ENCODE data around the gene SPIN1. TPM values are rescaled to one million over a fixed set of nuclear protein-coding genes. Genes with fewer than 3 reads are reported as not detected.
A peak's percentile ranks its signal among the peaks of the same experiment; 100 is the strongest.

Gene SPIN1
- polyA plus RNA-seq, 10 donors: 53.3 to 80.0 (median 65.6) TPM

DNA sequence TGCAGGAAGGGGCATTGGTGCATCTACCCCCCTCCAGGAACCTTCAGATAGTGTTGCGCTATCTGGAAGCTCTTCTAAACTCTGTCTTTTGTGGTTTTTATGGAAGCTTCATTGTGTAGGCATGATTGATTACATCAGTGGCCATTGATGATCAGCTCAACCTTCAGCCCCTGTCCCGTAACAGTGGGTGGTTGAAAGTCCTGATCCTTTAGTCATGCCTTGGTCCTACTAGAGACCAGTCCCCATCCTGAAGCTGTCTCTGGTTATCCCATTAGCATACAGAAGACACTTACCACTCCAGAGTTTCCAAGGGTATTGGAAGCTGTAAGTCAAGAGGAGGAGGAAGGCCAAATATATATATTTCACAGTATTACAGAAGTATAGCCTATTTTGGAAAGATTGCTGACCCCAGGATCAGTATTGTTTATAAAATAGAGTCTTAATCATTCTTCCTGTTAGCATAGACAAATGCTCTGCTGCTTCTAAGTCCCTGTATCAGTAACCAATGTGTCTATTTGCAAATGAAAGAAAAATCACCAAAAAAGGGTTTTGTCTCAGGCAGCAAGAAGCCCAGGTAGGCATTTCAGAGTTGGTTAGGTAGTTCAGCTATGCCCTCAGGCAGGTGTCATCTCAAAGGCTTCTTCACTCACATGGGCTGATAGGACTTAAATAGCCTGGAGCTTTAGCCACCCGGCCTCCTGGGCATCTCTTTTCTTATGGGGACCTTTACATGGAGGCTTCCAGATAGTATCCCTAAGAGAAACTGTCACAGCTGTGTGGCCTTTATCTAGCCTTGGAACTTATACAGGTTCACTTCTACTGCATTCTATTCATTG, 41.6 kb downstream of the SPIN1 start:
- DNase-seq: no peak

- no peak for DNase-seq
Observed at GRCh38 chr9:88433583-88434255, 45.5 kb downstream of the SPIN1 start.

- DNase-seq: no peak
Observed at GRCh38 chr9:88435336-88435735, 47.1 kb downstream of the SPIN1 start.

DNA sequence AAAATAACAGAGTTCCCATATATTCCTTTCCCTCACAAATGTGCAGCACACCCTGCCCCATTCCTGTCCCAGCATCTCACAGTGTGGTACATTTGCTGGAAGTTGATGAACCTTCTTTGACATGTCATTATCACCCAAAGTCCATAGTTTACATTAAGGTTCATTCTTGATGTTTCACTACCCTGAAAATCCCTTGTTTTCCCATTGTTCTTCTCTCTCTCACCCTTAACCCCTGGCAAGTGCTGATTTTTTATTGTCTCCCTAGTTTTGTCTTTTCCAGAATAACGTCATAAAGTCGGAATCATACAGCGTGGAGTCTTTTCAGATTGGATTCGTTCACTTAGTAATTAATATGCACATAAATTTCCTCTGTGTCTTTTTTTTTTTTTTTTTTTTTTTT, 48.1 kb downstream of the SPIN1 start:
- no peak for DNase-seq

DNA sequence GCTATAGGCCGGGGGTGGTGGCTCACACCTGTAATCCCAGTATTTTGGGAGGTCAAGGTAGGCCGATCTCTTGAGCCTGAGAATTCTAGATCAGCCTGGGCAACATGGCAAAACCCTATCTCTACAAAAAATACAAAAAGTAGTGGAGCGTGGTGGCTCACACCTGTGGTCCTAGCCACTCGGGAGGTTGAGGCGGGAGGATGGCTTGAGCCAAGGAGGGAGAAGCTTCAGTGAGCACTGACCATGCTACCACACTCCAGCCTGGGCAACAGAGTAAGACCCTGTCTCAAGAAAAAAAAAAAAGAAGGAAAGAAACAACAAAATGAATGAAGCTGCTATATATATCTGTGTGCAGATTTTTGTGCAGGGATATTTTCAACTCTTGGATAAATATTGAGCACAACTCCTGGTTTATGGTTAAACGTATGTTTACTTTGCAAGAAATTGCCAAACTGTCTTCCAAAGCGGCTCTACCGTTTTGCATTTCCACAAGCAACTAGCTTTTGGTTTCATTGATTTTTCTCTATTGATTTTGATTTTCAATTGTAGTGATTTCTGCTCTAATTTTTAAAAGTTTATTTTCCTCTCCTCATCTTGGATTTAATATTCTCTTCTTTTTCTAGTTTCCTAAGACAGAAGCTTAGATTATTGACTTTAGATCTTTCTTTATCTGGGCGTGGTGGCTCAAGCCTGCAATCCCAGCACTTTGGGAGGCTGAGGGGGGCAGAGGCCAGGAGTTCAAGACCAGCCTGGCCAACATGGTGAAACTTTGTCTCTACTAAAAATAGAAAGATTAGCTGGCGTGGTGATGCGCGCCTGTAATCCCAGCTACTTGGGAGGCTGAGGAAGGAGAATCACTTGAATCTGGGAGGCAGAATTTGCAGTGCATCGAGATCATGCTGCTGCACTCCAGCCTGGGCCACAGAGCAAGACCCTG, 49.2 kb downstream of the SPIN1 start:
- no peak for DNase-seq

DNA sequence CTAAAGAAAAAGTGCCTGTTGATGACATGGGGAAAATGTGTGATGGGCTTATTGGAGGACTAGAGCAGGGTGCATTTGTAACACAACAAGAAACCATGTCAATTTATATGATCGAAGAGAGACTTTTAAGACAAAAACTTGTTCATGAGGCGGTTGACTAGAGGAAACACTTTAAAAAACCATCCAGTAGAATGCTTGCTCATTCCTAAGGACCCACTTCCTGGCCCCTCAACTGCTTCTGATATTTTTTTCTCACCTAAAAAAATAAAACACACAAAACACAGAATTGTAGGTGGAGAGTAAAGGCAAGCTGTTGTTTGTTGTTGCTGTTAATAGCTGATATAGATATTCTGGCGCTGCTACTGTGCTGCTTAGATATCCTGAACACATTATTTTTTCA, 50.6 kb downstream of the SPIN1 start:
- DNase-seq: no peak

DNA sequence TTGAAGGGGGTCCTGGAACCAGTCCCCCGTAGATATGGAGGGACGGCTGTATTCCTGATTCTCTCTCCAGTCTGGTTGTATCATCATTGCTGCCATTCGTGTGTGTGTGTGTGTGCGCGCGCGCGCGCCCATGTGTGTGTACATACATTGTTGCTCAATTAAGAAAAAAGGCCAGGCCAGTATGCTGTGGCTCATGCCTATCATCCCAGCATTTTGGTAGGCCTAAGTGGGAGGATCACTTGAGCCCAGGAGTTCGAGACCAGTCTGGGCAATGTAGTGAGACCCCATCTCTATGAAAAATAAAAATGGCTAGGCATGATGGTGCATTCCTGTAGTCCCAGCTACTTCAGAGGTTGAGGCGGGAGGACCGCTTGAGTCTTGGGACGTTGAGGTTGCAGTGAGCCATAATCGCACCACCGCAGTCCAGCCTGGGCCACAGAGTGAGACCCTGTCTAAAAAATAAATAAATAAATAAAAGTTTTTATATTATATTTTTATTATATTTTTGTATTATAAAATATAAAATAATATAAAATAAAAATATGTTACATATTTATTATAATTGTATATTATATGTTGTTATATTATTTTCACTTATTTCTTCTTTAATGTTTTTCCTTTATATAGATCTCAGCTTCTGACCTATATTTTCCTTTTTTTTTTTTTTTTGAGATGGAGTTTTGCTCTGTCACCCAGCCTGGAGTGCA, 53.2 kb downstream of the SPIN1 start:
- no peak for DNase-seq

DNA sequence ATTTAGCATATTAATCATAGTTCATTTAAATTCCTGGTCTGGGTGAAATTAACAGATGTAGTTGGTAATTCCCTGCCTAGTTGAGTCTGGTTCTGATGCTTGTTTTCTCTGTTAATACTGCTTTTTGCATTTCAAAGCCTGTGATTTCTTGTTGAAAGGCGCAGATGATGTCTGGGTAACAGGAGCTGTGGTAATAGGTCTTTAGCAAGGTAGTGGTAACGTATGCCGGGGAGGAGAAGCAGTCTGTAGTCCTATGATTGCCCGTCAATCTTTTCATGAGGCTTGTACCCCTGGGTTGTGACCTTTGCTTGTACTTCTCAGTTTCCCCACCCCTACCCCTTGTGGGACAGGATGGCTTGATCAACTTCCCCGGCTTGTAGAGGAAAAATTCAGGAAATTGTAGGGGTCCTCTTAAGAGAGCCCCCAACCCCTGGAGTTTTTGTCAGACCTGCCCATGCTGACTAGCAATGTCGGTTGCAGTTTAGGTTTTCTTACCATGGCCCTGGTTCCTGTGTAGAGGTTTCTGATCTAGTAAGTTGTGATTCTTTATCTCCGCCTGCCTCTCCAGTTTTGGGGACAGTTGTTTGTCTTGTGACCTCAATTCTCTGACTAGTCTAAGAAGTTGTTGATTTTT, 55.4 kb downstream of the SPIN1 start:
- no peak for DNase-seq

GRCh38 chr9:88446728-88447127, 58.5 kb downstream of the SPIN1 start:
- no peak for DNase-seq

GRCh38 chr9:88447431-88447830, 59.2 kb downstream of the SPIN1 start:
- no peak for DNase-seq

DNA sequence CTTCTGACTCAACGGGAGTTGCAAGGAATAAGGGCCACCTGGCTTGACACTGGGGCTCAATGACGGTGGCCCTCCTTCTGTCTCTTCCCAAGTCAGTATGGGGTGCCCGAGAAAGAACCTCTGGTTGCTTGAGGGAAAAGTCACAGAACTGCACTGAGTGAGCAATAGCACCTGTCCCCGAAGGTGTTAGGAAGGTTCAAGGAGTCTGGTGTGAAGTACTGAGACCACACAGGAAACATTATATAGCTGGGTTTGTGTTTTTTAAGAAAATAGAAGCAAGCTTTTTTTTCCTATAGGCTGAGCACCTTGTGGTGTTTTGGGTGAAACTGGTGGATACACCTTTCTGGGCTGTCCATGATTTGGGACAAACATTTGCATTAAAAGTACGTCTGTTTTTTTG, 62.9 kb downstream of the SPIN1 start:
- no peak for DNase-seq

DNA sequence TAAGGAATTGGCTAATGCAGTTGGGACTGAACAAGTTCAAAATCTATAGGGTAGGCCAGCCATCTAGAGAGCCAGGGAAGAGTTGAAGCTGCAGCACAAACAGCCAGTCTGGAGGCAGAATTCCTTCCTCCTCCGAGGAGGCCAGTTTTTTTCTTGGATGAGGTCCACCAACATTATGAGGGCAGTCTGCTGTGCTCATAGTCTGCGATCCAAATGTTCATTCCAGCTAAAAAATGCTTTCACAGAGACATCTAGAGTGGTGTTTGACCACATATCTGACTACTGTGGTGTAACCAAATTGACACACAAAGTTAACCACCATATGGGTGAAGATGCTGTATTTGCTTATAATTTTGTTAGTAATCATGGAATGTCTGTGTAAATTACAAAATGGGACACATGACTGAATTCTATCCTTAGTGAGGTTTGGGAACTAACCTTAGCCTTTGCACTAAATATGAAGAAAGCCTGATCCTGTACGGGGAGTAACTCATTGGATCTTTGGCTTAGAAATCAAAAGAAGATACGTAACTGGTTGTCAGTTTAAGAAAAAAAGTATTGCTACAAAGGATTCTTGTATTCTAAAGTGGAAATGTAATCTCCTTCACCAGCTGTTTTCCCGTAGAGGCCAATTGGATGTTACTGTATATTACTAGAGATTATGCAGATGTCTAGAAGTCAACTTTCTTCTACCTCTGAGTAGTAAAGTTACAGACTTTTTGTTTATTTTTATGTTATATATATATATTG, 70.6 kb downstream of the SPIN1 start:
- DNase-seq: peak; percentile 52 to 80 (median 76)

- DNase-seq: no peak
Observed at GRCh38 chr9:88460587-88461332, 72.5 kb downstream of the SPIN1 start.

DNA sequence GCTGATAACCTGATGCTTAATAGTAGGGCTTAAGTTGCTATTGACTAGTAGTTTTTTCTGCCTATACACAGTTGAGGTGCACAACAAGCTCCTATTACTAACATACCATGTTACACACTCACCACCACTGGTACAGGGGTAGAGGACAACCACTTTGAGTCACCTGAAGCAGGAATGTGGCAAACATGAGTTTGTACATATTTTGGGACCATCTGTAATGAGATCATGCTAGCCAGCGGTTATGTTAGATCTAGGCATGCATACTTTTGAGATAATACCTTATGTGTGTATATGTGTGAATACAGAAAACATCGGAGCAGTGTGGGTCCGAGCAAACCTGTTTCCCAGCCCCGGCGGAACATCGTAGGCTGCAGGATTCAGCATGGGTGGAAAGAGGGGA, 73.9 kb downstream of the SPIN1 start:
- DNase-seq: peak in 1 of 3 donors; percentile 18

GRCh38 chr9:88464851-88465250, 76.6 kb downstream of the SPIN1 start:
- DNase-seq: no peak

DNA sequence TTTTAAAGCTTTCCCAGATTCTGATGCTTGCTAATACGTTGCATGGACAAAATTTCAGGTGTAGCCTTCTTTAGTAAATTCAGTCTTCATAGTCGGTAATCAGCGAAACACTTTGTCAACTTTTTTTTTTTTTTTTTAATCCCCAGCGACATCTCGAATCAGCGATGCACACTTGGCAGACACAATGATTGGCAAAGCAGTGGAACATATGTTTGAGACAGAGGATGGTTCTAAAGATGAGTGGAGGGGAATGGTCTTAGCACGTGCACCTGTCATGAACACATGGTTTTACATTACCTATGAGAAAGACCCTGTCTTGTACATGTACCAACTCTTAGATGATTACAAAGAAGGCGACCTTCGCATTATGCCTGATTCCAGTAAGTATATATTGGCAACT, 80.0 kb downstream of the SPIN1 start:
- DNase-seq: no peak

GRCh38 chr9:88476491-88477271, 88.4 kb downstream of the SPIN1 start:
- peak in 1 of 3 donors; percentile 31 for DNase-seq

DNA sequence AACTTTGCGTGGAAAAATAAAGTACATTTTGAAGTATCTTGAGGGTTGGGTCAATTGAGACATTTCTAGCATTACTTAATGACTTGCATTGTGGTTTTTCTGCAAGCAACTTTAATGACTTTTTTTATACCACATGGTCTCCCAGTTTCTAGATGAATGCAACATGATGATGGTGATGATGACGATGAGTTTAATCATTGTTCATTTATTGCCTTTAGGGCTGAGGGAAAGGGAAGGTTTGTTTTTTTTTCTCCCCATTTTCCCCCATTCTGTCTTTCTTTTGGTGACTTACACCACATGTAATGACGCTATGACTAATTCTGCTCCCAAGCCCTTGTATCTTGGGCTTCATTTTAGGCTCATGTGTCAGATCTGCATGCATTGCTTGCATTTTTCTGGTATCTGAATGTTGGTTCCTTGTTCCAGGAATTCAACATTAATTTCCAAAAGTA, 89.1 kb downstream of the SPIN1 start:
- DNase-seq: peak in 1 of 3 donors; percentile 97

GRCh38 chr9:88478246-88478645, 90.0 kb downstream of the SPIN1 start:
- no peak for DNase-seq

Measured in muscle of back (tissue), 11 donors.